T1000 (cell line): Measurements from ENCODE around the gene INHBB.
"Not testable (repeated sequence)": the region's sequence is repeated elsewhere in the genome, so short reads cannot be mapped to it uniquely, and the experiment has no call there.

Experiments used
- DNase-seq: peaks from one replicate; lab custom pipeline; 2025; ENCODE audit warnings: mixed read lengths; lab: John Stamatoyannopoulos, UW

Gene INHBB

DNA sequence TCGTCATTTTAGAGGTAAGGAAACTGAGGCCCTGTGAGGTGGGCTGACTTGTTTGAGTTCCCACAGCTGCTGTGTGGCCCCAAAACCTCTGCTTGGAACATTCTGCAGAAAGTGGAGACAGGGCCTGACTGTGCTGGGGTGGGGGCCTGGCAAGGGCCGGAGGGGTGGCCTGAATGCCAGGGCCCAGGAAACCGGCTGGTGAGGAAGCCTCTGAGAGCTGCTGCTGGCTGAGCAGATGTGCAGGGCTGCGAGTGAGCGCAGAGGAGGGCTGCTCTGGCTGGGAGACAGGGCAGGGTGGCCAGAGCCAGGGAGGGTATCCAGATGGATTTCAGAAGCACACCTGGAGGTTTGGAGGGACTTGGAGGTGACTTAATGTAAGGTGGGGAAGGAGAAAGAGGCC, 29.9 kb upstream of the INHBB start:
- no peak for DNase-seq

DNA sequence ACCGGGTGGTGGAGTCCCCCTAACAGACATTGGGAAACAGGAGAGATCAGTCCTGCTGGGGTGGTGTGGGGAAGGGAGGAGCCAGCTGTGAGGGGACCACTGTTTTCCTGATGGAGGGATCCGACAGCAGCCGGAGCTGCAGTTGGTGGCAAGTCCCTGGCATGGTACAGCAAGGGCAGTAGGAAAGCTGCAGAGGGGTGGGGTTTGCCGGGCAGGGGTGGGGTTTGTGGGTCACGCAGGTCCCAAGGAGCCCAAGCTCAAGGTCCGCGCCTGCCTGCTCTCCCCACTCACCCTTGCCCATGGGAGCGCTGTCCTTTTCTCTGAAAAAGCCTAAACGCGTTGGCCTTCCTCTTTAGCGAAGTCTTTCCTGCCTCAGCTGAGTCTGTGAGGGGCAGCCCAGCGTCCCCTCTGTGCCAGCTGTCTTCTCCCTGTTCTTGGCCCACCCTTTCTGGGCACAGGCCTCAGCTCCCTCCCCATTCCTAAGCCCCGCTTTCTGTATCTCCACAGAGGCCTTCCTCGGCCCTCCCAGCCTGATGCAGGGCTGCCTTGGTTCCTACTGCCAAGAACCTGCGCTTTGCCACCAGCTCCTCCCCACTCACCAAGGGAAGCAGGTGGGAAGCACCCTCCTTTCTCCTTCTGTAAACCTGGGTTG, 29.3 kb upstream of the INHBB start:
- no peak for DNase-seq

DNA sequence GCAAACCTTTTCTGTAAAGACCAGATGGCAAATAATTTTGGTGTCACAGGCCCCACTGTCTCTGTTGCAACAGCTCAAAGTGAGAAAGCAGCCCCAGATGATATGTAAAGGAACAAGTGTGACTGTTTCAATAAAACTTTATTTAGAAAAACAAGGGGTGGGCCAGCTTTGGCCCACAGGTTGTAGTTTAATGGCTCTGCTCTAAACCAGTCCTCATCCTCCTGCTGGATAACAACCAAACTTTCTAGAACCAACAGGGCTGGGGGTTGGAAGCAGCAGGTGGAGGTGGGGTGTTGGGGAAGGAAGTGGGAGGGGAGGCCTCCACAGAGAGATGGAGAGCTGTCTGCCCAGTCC, 28.8 kb upstream of the INHBB start:
- no peak for DNase-seq

DNA sequence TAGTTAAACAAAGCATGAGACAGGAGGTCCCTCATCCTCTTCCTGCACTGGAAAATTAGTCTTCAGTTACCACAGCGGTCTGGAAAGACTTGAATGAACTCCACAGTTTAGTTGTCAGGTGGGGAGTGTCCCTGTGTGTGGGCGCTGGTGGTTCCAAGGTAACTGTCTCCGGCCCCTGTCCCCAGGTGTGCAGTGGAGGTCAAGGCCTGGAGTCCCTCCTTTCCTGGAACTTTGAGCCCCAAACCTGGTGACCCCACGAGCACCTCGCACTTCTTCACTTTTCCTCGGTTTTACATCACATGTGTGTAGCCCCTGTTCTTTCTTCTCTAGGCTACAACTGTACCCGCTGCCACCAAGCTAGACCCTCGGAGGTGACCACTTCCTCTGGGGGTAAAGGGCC, 28.0 kb upstream of the INHBB start:
- DNase-seq = no peak

DNA sequence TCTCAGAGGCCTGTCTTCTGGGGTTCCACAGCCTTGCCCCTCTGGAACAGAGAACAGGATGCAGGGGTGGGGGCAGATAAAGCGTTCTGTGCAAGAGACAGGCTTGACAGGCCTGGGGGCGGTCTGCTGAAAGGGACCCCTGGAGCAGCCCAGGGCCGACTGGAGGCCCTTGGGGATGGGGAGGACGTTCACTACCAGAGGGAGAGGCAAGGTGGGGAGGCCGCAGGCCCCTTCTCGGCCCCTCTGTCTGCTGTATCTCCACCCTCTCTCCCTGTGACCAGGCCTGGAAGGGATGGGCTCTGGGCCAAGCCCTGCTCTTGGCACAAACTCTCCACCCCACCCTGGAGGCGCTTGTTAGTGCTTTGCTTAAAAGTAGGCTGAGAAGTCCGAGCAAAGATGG, 27.3 kb upstream of the INHBB start:
- DNase-seq = no peak

DNA sequence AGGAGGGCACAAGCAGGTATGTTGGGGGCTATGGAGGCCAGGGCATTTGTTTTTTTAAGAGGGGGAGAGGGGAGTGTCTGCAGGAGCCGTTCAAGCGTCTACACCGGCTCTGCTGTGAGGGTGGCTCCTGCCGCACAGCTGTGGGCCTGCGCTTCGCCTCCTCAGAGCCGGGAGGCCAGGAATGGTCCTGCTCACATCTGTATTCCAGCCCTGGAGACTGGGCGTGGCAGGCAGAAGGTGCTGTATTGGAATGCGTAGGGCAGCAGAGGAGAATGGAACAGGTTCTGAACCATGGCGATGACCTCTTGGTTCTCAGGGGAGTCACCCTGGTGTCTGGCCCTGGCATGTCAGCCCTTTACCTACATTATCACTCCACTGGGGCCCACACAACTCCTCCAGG, 26.8 kb upstream of the INHBB start:
- no peak for DNase-seq

DNA sequence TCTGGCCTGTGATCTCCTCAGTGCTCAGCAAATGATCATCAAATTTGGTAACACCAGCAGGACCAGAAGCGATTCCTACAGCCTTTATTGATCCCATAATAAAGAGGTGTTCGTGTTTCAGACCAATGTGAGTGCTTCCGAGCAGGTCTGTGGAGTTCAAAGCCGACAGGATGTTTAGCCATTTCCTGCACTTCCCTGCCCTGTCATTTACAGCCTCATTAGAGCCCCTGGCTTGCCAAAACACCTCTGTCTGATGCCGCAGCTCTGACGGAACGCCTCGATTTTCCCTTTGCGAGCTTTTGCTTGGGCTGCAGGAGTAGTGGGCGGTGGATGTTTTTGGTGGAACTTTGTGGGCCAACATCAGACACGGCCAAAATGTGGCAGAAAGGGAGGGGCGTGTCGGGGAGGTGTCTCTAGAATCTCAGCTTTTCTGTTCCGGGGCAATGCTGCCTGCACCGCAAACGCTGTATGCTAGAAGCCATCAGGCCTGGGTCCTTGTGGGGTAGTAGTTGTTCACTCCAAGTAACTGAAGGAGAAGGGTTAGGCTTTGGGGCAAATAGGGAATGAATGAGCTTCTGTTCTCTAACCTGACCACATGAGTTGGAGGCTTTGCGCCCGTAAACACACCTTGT, 26.1 kb upstream of the INHBB start:
- DNase-seq = no peak

DNA sequence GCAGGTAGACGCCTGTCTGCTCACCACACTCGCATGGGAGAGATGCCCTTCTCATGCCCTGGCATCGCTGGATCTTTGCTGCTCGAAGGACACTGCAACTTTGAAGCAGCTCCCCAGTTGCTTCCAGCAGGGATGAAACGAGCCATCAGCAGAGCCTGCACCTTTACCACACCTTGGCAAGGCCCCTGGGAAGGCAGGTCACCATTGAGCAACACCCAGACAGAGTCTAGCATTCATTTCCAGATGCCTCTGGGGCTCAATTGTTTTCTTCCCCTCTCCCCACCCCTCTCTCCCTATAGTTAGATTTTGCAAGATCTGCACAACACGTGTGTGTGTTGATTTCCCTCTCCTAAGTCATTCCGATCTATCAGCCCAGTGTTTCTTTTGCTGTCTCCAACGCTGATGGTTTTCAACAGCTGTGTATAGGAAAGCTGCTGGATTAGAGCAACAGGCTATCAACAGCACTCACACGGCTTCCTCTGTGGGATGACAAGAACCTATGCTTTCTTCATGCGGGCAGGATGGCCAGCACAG, 25.6 kb upstream of the INHBB start:
- no peak for DNase-seq

DNA sequence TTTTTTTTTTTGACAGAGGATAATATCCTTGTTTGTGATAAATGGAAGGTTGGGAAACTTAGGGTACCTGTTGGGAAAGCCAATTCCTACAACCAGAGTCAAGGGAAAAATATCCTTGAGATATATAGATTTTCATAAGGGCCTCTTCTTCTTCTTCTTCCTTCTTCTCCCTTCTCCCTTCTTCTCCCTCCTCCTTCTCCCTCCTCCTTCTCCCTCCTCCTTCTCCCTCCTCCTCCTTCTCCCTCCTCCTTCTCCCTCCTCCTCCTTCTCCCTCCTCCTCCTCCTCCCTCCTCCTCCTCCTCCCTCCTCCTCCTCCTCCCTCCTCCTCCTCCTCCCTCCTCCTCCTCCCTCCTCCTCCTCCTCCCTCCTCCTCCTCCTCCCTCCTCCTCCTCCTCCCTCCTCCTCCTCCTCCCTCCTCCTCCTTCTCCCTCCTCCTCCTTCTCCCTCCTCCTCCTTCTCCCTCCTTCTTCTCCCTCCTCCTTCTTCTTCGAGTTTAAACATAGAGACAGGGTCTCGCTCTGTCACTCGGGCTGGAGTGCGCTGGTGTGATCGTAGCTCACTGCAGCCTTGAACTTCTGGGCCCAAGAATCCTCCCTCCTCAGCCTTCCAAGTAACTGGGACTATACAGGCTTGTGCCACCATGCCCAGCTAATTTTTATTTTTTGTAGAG, 24.9 kb upstream of the INHBB start:
- not testable (repeated sequence) for DNase-seq

DNA sequence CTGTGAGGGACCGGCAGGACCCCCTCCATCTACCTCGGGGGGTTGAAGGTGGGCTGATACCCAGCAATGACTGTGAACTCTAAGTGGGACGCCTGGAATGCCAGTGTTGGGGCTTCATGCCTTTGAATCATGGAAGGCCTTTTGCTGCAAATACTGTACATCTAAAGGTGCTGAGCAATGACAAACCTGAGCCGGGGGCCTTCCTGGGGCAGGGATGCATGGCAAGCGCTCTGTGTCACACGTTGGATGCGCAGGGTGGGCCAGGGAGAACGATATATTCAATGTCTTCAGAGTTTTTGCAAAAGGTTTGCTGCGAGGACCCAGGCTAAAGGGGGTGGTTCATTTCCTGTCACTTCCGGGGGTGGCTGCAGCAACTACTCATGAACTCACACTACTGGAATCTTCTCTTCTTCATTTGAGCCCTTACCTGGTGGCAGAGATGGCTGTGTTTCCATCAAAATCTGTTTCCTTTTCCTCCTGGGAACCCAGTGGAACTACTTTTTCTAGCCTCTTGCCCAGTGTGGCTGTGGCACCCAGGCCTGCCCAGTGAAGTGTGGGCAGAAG, 24.1 kb upstream of the INHBB start:
- DNase-seq = no peak

DNA sequence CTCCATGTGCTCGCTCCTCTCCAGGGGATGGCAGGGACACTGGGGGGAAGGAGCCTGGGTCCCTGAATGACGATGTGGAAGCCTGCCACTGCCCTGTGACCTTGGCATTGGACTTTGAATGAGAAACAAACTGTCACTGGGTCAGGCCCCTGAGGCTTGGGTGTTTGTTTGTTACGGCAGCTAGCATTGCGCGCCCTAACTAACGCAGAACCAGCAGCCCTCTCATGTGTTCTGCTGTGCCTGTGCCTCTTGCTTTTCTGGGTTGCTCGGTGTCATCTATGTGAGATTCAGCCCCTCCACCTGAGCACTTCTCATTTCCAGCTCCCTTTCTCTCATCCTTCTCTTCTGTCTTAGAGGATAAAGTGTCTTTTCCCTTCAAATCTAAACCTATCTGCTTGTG, 23.6 kb upstream of the INHBB start:
- DNase-seq = no peak

DNA sequence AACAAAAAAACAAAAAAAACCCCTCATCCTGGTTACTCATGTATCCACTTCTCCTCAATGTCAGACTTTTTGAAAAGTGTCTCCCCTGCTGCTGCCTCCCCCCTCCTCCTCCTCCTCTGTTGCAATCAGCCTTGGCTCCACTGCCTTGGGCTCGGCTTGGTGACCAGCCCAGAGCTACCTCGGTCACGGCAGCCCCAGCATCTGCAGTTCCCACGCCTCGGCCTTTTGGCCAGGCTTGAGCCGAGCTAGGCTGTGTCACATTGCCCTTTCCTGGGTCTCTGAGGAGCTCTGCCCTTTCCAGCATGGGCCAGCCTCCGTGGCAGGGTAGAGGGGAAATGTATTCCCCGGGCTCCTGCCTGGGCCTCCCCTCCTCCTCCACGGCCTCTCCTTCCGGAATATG, 22.7 kb upstream of the INHBB start:
- no peak for DNase-seq

DNA sequence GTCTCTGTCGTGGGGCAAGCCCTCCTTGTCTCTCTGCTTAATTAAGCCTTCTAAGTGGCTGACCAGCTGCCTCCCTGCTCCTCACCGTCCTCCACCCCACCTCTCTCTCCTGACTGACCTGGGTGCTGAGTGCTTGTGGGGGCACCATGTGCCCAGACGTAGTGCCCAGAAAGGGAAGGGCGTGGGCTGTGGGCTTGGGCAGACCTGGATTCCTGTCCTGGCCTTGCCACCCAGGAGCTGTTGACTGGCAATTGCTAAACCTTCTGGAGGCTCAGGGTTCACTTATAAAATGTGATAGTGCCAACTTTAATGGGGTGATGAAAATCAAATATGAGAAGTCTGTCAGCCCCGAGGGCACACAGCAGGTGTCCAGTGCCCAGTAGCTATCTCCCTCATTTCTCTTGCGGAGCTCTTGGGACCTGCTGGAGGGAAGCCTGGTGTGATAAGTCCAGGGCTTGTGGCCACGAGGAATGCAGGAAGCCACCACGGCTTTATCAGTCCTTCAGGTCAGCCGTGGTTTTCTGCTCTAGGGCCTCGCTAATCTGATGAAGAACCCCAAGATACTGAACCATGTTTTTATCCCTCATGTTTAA, 22.0 kb upstream of the INHBB start:
- DNase-seq = no peak

DNA sequence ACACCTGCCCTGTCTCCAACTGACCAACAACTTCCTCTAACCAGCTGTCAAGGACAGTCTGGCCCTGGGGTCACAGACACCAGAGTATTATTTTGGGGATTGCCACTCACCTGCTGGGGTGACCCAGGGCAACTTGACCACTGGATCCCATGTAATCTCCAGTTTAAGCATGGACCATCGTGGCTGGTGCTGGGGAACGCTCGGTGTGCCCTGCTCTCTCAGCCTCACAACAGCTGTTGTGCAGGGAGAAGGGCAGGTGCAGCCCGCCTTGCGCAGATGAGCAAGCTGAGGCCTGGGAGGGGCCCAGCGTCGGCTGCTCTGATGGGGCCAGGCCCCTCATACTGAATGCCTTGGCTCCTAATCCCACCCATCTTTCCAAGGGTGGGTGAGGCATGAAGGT, 21.0 kb upstream of the INHBB start:
- DNase-seq = no peak

DNA sequence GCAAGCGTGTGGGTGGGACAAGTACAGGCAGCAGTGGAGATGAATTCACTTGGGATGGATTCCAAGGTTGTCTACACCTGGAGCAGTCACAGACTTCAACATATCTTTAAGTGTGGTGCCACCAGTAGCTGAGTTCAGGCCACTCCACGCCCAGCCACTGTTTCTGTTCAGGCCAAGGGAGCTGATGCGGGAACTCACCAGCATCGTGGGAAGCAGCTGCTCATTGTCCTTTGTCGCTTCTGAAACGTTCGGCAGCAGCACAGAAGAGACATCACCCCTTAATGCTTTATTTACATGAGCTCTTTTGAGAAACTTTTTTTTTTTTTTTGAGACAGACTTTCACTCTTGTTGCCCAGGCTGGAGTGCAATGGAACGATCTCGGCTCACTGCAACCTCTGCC, 19.9 kb upstream of the INHBB start:
- no peak for DNase-seq

DNA sequence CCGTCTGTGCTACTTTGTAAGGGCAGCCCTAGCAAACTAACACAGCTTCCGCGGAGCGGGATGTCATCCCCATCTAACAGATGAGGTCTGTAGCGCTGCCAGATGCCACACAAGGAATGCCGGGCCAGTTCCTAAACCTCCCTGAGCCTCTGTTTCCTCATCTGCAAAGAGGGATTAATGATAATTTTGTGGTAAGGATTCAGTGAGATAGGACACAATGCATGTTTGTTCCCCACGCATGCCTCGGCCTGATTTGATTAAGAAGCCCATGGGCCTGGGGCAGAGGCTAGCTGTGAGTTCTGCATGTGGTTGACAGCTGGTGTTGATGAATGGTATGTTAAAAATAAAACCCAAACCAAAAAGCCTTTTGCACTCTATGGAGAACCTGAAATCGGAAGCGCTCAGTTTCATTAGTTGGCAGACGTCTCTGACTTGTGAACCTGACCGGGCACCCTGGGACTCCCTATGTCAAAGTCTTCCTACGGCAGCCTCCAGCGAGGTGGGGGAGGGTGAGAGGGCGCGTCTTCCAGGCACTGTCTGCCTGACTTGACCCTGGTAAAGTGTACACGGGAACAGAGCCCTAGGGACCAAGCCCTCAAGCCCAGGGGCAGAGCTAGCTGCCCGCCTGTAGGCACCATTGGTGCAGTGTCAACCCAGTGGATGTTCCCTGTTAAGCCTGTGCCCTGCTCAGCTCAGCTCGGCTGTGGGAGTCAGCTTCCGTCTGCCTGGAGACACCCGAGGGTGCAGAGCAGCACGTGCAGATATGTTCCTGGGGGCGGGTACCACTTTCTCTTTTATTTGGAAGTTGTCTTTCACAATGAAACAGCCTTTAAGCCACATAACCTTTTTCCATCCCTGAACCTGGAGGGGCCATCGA, 14.8 kb upstream of the INHBB start:
- no peak for DNase-seq

DNA sequence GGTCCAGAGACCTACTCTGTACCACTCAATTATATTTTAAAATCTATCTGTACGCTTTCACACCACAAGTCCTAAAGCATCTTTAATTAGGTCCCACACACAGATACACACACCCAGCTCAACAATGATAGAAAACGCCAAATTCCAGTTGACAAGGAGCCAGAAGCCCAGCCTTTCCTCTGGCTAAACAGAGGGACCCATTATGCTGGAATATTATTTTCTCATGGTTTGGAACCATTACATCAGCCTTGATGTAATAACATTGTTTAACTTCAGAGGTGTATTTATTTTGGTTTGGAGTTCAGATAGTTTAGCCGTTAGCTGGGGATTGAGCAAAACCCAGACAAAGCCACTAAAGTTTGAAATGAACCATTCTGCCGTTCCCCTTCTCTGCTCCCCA, 14.0 kb upstream of the INHBB start:
- DNase-seq = no peak

DNA sequence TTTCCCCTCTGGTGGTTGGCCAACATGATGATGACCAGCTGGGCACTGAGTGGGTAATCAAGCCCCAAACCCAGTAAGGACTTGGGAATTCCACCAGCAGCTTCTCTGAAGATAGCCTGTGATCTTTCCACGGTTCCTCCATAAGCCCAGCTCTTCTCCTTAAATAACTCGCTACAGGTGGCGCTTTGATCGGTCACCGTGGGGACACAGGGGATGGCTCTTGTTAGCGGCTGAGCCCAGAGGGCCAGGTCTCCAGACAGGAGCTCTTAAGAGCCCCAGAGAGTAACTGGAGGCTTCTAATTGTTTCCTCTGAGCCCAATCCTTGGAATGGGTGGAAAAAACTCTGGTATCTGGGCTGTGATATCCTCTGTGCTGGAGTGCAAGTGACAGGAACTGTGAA, 13.6 kb upstream of the INHBB start:
- DNase-seq = no peak

DNA sequence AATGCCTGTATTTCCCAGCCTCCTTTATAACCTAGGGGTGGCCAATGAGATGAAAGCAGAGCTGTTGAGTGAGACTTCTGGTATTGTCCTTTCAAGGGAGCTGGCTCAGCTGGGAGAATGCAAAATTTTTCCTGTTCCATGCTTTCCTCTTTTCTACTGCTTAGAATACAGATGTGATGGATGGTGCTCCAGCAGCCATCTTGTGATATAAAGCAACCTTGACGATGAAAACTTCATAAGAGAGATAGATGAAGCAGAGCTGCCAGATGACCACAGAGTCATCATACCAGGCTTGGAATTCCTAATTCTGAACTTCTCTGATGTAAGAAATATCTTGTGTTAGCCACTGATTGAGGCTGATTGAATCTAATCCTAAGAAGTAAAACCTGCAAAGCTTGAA, 11.9 kb upstream of the INHBB start:
- DNase-seq = no peak

DNA sequence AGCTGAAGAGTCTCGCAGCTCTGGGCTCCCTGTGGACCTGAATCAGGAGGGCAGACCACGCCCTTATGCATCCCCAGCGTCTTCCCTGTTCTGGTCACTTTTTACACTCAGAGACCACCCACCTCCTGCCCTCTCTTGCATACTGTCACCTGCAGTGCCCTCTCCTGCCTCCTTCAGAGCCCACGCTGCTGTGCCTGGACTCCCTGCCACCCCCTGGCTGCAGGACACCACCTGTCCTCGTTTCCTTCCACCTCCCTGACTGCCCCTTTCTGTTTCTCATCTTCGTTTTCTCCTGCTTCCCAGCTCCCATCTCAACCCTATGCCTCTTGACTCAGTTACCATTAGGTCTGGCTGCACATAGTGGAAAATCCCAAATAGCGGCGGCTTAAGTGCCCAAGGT, 9.2 kb upstream of the INHBB start:
- no peak for DNase-seq

DNA sequence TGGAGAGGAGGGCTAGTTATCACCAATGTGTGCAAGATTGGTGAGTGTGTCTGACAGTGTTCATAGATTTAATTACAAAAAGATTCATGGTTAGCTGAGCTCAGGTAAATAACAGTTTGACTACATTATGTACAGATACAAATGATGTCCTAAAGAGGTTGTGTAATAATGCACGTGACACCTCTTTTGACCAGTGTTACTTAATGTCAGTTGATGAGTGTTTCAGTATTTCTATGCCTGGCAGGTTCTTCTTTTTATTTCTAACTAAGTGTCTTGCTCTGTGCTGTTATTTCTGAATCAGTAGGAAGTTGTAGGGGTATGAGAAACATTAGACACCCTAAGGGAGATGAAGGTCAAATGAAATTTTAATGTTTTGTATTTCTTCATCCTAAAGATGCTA, 7.9 kb upstream of the INHBB start:
- no peak for DNase-seq

DNA sequence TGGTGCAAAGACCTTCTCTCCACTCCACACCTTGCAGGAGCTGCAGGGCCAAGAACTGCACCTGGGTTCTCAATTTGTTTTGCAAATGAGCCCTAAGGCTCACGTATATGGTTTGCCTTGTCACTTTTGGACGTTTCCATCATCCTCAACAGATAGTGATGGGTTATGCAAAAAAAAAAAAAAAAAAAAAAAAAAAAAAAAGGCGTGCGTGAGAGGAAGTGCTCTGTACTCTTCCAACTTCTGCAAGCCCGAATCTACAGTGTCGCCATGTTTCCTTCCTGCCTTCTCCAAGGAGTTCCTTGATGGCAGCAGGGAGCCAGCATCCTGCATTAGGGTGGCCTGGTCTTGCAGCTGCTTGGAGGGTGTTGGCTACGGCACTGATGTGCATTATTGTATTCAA, 4.0 kb upstream of the INHBB start:
- DNase-seq = no peak
